Stomach (tissue), 4 donors: Measurements from ENCODE around the gene SLC16A1.

Source experiments
- EP300 ChIP-seq: sonication (generic); formaldehyde crosslinking; IDR thresholded peaks from one replicate; pipeline ENCODE4 v1.6.1; 2017; ENCODE audit warnings: antibody characterized with exemption
- POLR2A ChIP-seq, 4 donors: fragments of 450-650 bp; IDR thresholded peaks; one replicate each; pipeline ENCODE4 v1.6.1; 2016; ENCODE audit warnings: antibody characterized with exemption in 4 of 4, control low read depth in 2 of 4, mild to moderate bottlenecking in 1 of 4, moderate library complexity in 1 of 4
- POLR2AphosphoS5 ChIP-seq, 3 donors: sonication (generic); formaldehyde crosslinking; IDR thresholded peaks; one replicate each; pipeline ENCODE4 v1.6.1; 2016; ENCODE audit warnings: antibody characterized with exemption in 3 of 3
- TF ChIP-seq, protein P1 (sequence below), 7 experiments: fragments of 450-650 bp in 4 of 7; fragments of 200-600 bp in 3 of 7; sonication (generic) in 3 of 7; IDR thresholded peaks; one replicate each; pipeline ENCODE4 v1.5.1; 2016 to 2019; ENCODE audit warnings: antibody characterized with exemption in 7 of 7, control low read depth in 2 of 7, mild to moderate bottlenecking in 1 of 7

DNA sequence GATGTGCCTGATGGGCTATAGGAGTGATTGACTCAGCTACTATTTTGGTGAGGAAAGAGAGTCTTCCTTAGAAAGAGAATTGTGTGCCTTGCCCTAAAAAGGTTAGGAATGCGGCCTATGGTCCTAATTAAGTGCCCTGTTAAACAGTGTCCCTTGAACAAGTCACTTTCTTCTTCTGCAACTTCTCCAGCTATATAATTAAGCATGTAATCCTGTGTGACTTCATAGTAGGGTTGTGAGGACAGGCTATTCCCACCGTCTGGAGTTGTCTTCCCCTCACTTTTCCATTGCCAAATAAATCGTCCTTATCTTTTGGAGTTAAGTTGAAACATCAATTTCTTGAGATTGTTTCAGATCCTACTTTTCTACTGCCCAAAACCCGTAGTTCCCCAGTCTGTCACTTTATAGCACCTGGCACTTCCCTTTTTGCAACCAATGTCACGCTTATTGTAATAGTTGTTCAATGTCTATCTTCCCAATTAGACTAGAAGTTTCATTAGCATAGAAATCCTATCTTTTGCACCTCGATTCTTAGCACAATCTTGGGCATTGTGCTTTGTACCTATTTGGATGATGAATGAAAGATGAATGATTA, 27.6 kb upstream of the SLC16A1 start:
- TF ChIP-seq, protein P1, sequence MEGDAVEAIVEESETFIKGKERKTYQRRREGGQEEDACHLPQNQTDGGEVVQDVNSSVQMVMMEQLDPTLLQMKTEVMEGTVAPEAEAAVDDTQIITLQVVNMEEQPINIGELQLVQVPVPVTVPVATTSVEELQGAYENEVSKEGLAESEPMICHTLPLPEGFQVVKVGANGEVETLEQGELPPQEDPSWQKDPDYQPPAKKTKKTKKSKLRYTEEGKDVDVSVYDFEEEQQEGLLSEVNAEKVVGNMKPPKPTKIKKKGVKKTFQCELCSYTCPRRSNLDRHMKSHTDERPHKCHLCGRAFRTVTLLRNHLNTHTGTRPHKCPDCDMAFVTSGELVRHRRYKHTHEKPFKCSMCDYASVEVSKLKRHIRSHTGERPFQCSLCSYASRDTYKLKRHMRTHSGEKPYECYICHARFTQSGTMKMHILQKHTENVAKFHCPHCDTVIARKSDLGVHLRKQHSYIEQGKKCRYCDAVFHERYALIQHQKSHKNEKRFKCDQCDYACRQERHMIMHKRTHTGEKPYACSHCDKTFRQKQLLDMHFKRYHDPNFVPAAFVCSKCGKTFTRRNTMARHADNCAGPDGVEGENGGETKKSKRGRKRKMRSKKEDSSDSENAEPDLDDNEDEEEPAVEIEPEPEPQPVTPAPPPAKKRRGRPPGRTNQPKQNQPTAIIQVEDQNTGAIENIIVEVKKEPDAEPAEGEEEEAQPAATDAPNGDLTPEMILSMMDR (IDR thresholded peaks at IDR 0.05), result no peak
- no peak for TF ChIP-seq POLR2AphosphoS5 (IDR thresholded peaks at IDR 0.05)
- TF ChIP-seq POLR2A (IDR thresholded peaks at IDR 0.05), result no peak
- TF ChIP-seq EP300, result no peak
